KOPT-K1 (cell line): ENCODE results near the gene RCC1.
"Not testable (repeated sequence)": the region's sequence is repeated elsewhere in the genome, so short reads cannot be mapped to it uniquely, and the experiment has no call there.

Experiments used
- H3K27ac ChIP-seq: fragments of 200-600 bp; sonication (generic); 2 replicates; pipeline ENCODE4 v1.5.1; 2016; ENCODE audit warnings: antibody characterized with exemption, mild to moderate bottlenecking, low read depth, low read length; ENCODE audit not compliant: poor library complexity, severe bottlenecking
- H3K36me3 ChIP-seq: fragments of 200-600 bp; sonication (generic); 2 replicates; pipeline ENCODE4 v1.5.1; 2017; ENCODE audit warnings: antibody characterized with exemption, mild to moderate bottlenecking, low read length, moderate library complexity; ENCODE audit not compliant: insufficient read depth
- H3K9me3 ChIP-seq: fragments of 200-600 bp; sonication (generic); 2 replicates; pipeline ENCODE4 v1.5.1; 2017; ENCODE audit warnings: antibody characterized with exemption, low read length, mild to moderate bottlenecking; ENCODE audit not compliant: insufficient read depth, poor library complexity, severe bottlenecking

RCC1 gene, protein sequence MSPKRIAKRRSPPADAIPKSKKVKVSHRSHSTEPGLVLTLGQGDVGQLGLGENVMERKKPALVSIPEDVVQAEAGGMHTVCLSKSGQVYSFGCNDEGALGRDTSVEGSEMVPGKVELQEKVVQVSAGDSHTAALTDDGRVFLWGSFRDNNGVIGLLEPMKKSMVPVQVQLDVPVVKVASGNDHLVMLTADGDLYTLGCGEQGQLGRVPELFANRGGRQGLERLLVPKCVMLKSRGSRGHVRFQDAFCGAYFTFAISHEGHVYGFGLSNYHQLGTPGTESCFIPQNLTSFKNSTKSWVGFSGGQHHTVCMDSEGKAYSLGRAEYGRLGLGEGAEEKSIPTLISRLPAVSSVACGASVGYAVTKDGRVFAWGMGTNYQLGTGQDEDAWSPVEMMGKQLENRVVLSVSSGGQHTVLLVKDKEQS

DNA sequence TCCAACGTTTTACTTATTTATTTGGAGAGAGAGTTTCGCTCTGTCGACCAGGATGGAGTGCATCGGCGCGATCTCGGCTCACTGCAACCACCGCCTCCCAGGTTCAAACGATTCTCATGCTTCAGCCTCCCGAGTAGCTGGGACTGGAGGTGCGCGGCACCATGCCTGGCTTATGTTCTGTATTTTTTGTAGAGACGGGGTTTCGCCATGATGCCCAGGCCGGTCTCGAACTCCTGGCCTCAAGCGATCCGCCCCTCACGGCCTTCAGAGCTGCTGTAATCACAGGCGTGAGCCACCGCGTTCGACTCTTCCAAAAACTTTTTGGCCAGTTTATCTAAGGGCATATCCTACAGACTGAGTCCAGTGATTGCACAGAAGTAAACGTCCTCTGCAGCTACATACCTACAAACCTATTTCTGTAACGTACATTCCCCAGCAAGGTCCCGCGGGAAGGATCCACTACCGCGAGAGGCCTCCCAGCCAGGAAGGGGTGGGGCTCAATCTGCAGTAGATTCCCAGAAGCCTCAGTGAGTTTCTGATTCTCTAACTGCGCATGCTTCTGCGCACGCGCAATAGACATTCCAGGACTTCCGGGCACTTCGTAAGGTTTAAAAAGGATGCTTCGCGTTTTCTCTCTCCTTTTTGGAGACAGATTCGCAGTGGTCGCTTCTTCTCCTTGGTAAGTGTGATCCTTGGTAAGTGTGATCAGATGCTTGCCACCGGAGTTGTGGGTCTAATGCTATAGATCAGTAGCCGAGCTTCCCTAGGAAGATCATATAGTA lies at the start of gene RCC1:
Gene RCC1, plus strand, starts transcription at position 638 of the 782 bp plus-strand sequence. CDS start 23,824 bp downstream, outside the sequence.
- H3K36me3 ChIP-seq, result peaks cover 45% of the 10 kb centered on the region
- no peaks in the 10 kb centered on the region for H3K9me3 ChIP-seq
- peak within 1 kb of the TSS; percentile 83 for H3K27ac ChIP-seq

DNA sequence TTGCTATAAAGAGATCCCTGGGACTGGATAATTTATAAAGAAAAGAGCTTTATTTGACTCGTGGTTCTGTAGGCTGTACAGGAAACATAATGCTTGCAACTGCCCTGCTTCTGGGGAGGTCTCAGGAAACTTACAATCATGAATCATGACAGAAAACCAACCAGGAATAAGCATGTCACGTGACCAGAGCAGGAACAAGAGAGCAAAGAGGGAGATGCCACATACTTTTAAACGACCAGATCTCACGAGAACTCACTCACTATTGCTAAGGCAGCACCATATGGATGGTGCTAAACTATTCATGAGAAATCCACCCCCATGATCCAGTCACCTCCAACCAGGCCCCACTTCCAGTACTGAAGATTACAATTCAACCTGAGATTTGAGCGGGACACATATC lies 49.8 kb upstream of the RCC1 start:
- no peaks in the 10 kb centered on the region for H3K9me3 ChIP-seq
- peaks cover 38% of the 10 kb centered on the region for H3K36me3 ChIP-seq
- H3K27ac ChIP-seq, result peak overlapping the region; percentile 26

- H3K9me3 ChIP-seq, result no peaks in the 10 kb centered on the region
- no peak overlapping the region for H3K27ac ChIP-seq
- H3K36me3 ChIP-seq, result peaks cover 52% of the 10 kb centered on the region
Observed at GRCh38 chr1:28457678-28458077, 48.2 kb upstream of the RCC1 start.

GRCh38 chr1:28458237-28459228 lies 47.3 kb upstream of the RCC1 start:
- Histone ChIP-seq H3K27ac (no peak overlapping the region), H3K9me3 (no peaks in the 10 kb centered on the region), H3K36me3 (peaks cover 55% of the 10 kb centered on the region)

DNA sequence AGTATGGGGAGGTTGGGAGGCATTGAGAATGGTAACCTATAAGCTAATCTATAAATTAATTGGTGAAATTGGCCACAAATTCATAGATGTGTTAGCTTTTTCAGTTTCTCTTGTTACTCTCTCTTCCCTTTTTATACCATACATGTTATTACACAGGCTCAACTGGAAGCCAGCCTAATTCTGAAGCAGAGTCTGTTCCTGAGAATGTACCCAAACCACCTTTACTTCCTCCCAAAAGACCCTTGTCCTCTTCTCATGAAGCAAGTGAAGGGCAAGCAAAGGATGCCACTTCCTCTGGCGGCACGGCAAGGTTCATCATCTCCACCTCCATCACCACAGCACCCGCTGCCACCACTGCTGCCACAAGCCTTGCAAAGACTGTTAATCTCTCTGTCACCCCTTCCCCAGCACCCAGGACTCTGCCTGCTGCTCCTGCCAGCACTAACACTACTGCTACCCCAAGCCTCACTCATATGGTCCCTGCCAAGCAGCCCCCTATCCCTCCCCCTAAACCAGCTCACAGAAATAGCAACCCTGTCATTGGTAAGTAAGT lies 39.5 kb upstream of the RCC1 start:
- H3K9me3 ChIP-seq, result no peaks in the 10 kb centered on the region
- H3K36me3 ChIP-seq, result peaks cover 93% of the 10 kb centered on the region
- peak overlapping the region; percentile 44 for H3K27ac ChIP-seq

DNA sequence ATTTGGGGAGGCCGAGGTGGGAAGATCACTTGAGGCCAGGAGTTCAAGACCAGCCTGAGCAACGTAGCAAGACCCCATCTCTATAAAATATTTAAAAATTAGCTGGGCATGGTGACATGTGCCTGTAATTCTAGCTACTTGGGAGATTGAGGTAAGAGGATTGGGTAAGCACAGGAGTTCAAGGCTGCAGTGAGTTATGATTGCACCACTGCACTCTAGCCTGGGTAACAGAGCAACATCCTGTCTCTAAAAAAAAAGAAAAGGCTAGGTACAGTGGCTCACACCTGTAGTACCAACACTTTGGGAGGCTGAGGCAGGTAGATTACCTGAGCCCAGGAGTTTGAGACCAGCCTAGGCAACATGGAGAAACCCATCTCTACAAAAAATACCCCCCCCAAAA lies 35.7 kb upstream of the RCC1 start:
- peaks cover 95% of the 10 kb centered on the region for H3K36me3 ChIP-seq
- no peak overlapping the region for H3K27ac ChIP-seq
- H3K9me3 ChIP-seq, result no peaks in the 10 kb centered on the region

GRCh38 chr1:28479497-28479896 lies 26.3 kb upstream of the RCC1 start:
- not testable (repeated sequence) for H3K9me3 ChIP-seq, H3K27ac ChIP-seq
- peaks cover 93% of the 10 kb centered on the region for H3K36me3 ChIP-seq

GRCh38 chr1:28480308-28480707 lies 25.5 kb upstream of the RCC1 start:
- Histone ChIP-seq H3K27ac (no peak overlapping the region), H3K9me3 (no peaks in the 10 kb centered on the region), H3K36me3 (peaks cover 94% of the 10 kb centered on the region)

DNA sequence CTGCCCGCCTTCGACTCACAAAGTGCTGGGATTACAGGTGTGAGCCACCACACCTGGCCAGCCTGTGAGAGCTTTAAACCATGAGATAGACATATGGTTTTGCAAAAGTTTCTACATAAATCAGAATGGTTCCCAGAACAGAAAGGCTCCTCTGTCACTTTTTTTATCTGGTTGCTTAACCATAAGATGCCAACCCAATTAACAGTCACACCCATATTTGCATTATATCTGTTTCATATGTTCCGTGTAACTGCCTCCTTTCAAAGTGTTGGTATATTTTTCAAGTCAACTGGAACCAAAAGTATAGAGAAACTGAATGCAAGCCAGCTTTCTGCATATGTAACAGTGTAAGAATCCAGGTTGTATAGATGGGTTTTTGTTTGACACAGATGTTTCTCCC lies 23.7 kb upstream of the RCC1 start:
- Histone ChIP-seq H3K9me3 (no peaks in the 10 kb centered on the region), H3K36me3 (peaks cover 95% of the 10 kb centered on the region), H3K27ac (no peak overlapping the region)

GRCh38 chr1:28482702-28483101 lies 23.1 kb upstream of the RCC1 start:
- no peak overlapping the region for H3K27ac ChIP-seq
- peaks cover 95% of the 10 kb centered on the region for H3K36me3 ChIP-seq
- H3K9me3 ChIP-seq, result no peaks in the 10 kb centered on the region

- Histone ChIP-seq H3K36me3 (peaks cover 92% of the 10 kb centered on the region), H3K27ac (no peak overlapping the region), H3K9me3 (no peaks in the 10 kb centered on the region)
Observed at GRCh38 chr1:28494737-28495136, 11.1 kb upstream of the RCC1 start.

GRCh38 chr1:28499553-28499952 lies 6.3 kb upstream of the RCC1 start:
- Histone ChIP-seq H3K27ac (no peak overlapping the region), H3K9me3 (no peaks in the 10 kb centered on the region), H3K36me3 (peaks cover 51% of the 10 kb centered on the region)

- no peak overlapping the region for H3K27ac ChIP-seq
- peaks cover 37% of the 10 kb centered on the region for H3K36me3 ChIP-seq
- no peaks in the 10 kb centered on the region for H3K9me3 ChIP-seq
Observed at GRCh38 chr1:28501925-28502324, 3.9 kb upstream of the RCC1 start.

DNA sequence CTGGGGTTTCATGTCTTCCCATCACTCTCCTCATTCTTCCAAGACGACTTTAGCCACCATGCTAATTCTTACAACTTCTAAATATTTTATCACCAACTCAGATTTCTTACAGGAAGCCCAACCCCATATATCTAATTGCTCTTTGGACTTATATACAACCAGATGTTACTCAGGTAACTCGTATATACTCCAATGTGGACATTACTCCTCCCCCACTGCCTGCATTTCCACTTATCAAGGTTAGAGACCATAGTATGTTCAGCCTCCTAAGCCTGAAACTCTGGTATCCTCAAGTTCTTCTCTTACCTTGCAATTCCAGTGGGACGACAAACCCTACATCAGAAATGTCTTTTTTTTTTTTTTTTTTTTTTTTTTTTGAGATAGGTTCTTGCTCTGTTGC lies 2.7 kb upstream of the RCC1 start:
- Histone ChIP-seq H3K9me3 (no peaks in the 10 kb centered on the region), H3K27ac (no peak overlapping the region), H3K36me3 (peaks cover 37% of the 10 kb centered on the region)
